Activated T-helper 1 cell treated with anti-CD3 and anti-CD28 coated beads, Interleukin-12 subunit alpha, Interleukin-12 subunit beta, Interleukin-2, Interleukin-4 antibody, amounts not matched to agents 30 ng/mL and 10 ng/mL and 1 ng/mL, durations not matched to agents 14 hours and 24 hours and 36 hours (primary cell): Measurements from ENCODE around the gene NECAB2. TPM values are rescaled to one million over a fixed set of nuclear protein-coding genes. Genes with fewer than 3 reads are reported as not detected.

Experiments
- DNase-seq: peaks from one replicate; pipeline ENCODE4 v3.0.0; 2021; ENCODE audit warnings: low spot score
- H3K27ac Mint-ChIP-seq: one replicate; pipeline ENCODE4 v1.8.0; 2021; ENCODE audit warnings: mild to moderate bottlenecking, mixed read lengths
- H3K27me3 Mint-ChIP-seq: one replicate; pipeline ENCODE4 v1.8.0; 2022; ENCODE audit warnings: mild to moderate bottlenecking, moderate library complexity, mixed read lengths; ENCODE audit not compliant: insufficient read depth
- H3K36me3 Mint-ChIP-seq: one replicate; pipeline ENCODE4 v1.8.0; 2021; ENCODE audit warnings: low read depth, mixed read lengths
- H3K4me1 Mint-ChIP-seq: one replicate; pipeline ENCODE4 v1.8.0; 2021; ENCODE audit warnings: low read depth, mixed read lengths
- H3K4me3 Mint-ChIP-seq: one replicate; pipeline ENCODE4 v1.8.0; 2021; ENCODE audit warnings: mild to moderate bottlenecking, moderate library complexity, mixed read lengths
- H3K9me3 Mint-ChIP-seq: one replicate; pipeline ENCODE4 v1.8.0; 2021; ENCODE audit warnings: mixed read lengths
- intact Hi-C: fragments of 100-400 bp; cut with micrococcal nuclease; formaldehyde crosslinking; loops from one replicate; pipeline ENCODE4 v1.15.1; 2024
- total RNA-seq: library from RNA; stranded (reverse); gene quantifications from 2 replicates; pipeline ENCODE4 v1.2.3, GENCODE V29; 2022

The NECAB2 gene
- total RNA-seq, 1 donor from 2014 or later = not detected

DNA sequence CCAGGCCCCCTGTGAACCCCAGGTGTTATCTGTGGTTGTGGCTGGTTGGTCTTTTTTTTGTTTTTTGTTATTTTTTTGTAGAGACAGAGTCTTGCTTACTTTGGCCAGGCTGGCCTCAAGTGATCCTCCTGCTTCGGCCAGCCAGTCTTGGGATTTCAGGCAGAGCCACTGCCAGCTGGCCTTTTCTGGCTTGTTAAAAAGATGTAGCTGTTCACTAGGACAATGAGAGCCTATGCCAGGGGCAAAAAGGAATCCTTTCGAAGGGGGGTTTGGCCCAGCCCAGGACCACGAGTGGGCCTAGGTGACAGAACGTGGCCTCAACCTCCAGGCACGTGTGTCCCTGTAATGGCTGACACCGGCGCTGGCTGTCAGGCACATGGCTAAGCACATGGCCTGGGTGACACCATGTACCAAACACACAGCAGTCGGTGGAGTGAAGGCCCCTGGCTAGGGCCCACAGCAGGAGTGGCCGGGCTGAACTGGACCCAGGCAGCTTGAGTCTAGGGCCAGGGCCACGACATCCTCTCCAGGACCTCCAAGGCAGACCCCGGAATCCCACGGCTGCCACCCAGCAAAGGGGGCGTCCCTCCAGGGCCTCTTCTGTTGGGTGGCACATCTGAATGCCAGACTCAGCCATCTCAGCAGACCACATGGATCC is 81.5 kb downstream of the NECAB2 start:
- H3K4me1 Mint-ChIP-seq = no peaks in the 10 kb centered on the region
- no peaks in the 10 kb centered on the region for H3K9me3 Mint-ChIP-seq

DNA sequence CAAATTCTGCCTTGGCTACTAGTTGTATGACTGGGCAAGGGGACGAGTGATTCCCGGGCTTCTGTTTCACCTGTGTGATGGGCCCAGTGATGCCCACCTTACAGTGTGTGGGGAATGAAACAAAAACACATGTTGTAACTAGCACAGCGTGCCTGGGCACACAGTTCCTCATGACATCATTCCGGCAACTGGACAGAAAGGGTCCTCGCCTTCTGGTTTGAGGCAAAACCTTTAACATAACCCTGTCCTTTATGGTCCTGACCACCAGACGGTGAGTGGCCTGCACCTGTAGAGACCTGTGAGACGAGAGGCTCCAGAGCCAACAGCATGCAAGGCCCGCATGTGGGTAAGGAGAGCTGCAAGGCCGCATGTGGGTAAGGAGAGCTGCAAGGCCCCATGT is 82.3 kb downstream of the NECAB2 start:
- Mint-ChIP-seq H3K27ac (no peak overlapping the region), H3K27me3 (no peaks in the 10 kb centered on the region), H3K4me1 (no peaks in the 10 kb centered on the region), H3K9me3 (no peaks in the 10 kb centered on the region), H3K36me3 (peaks cover 22% of the 10 kb centered on the region), H3K4me3 (no peak overlapping the region)
- DNase-seq = no peak
- intact Hi-C loops = no loop called here

More for the DNA sequence above, 81.5 kb downstream of the NECAB2 start:
- Mint-ChIP-seq H3K27me3 (no peaks in the 10 kb centered on the region), H3K27ac (no peak overlapping the region), H3K4me3 (no peak overlapping the region), H3K36me3 (peaks cover 20% of the 10 kb centered on the region)
- intact Hi-C loops = no loop called here
- DNase-seq = no peak

DNA sequence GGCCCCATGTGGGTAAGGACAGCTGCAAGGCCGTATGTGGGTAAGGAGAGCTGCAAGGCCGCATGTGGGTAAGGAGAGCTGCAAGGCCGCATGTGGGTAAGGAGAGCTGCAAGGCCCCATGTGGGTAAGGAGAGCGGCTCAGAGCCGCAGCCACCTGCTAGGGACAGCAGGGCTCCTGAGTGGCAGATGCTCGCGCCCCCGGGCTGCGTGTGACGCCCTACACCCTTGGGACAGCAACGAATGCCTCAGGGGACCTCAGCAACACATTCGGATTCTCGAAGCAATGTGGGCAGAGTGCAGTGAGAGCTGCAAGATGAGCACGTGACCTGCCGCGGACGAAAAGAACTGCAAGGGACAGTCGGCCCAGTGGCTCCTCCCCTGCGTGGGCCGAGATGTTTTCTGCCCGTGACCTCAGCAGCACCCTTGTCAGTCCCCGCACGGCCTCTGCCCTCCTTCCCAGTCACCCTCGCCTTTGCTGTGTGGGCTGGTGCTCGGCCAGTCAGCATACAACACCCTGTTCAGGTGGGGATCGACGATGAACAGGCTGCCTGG is 84.1 kb downstream of the NECAB2 start:
- DNase-seq = no peak
- Mint-ChIP-seq H3K27ac (no peak overlapping the region), H3K9me3 (no peaks in the 10 kb centered on the region), H3K27me3 (no peaks in the 10 kb centered on the region), H3K4me3 (no peak overlapping the region), H3K36me3 (peaks cover 32% of the 10 kb centered on the region), H3K4me1 (no peaks in the 10 kb centered on the region)
- intact Hi-C loops = no loop called here

Other genes with a start within 250 kb of the NECAB2 start
- gene HSBP1, start 160.3 kb upstream of the NECAB2 start, total RNA-seq = 112 and 115 TPM in 2 replicates
- 5.0 and 6.1 TPM in 2 replicates for gene MLYCD, start 69.1 kb upstream of the NECAB2 start, total RNA-seq
- gene OSGIN1, start 15.0 kb upstream of the NECAB2 start, total RNA-seq = 1.2 and 2.2 TPM in 2 replicates
- gene SLC38A8, start 74.6 kb downstream of the NECAB2 start, total RNA-seq = not detected in 2 replicates
- gene MBTPS1, start 148.7 kb downstream of the NECAB2 start, total RNA-seq = 54.5 and 60.0 TPM in 2 replicates
- 19.2 and 23.1 TPM in 2 replicates for gene HSDL1, start 176.9 kb downstream of the NECAB2 start, total RNA-seq
- not detected in 2 replicates for gene DNAAF1, start 177.1 kb downstream of the NECAB2 start, total RNA-seq
- gene TAF1C, start 218.8 kb downstream of the NECAB2 start, total RNA-seq = 67.9 and 74.4 TPM in 2 replicates
- gene ADAD2, start 222.9 kb downstream of the NECAB2 start, total RNA-seq = not detected in 2 replicates